Astrocyte (in vitro differentiated cells and primary cell): ENCODE results near the gene EIF3K.

Experiments
- CTCF ChIP-seq: IDR thresholded peaks from 2 replicates; pipeline ENCODE4 v1.5.1; 2011; ENCODE audit warnings: low read depth, mild to moderate bottlenecking, inconsistent platforms, low read length, moderate library complexity; ENCODE audit not compliant: insufficient read depth
- EZH2 ChIP-seq: IDR thresholded peaks from 2 replicates; pipeline ENCODE4 v1.6.1; 2012; ENCODE audit warnings: mild to moderate bottlenecking, low read length, inconsistent platforms; ENCODE audit not compliant: insufficient read depth

GRCh38 chr19:38583985-38584305, 35.0 kb upstream of the EIF3K start:
- no peak for TF ChIP-seq CTCF
- TF ChIP-seq EZH2 = no peak
